ENCODE results near the gene DAPK2. TPM values are rescaled to one million over a fixed set of nuclear protein-coding genes. Genes with fewer than 3 reads are reported as not detected.
A peak's percentile ranks its signal among the peaks of the same experiment; 100 is the strongest.

The DAPK2 gene
- total and polyA plus RNA-seq, 2 of the 13 experiments (the other 11 are each of a cell fraction or from before 2014, with no cell fraction given) = 0.33 to 0.63 TPM

- TF ChIP-seq ZNF75D (CRISPR knock-in tag; IDR thresholded peaks at IDR 0.05; ENCODE audit: borderline replicate concordance) (no peak), HNF4G (IDR thresholded peaks at IDR 0.05; ENCODE audit: borderline replicate concordance, low read depth, low read length) (peak; percentile 56; the same call in 1 of the 2 replicates), HNF4G (CRISPR knock-in tag; IDR thresholded peaks at IDR 0.05; ENCODE audit: borderline replicate concordance, low read depth) (no peak), MED8 (CRISPR knock-in tag; IDR thresholded peaks at IDR 0.05; ENCODE audit: insufficient replicate concordance) (no peak), TCF12 (IDR thresholded peaks at IDR 0.05) (no peak), TCF12 (CRISPR knock-in tag; IDR thresholded peaks at IDR 0.05) (no peak), FOXP4 (CRISPR knock-in tag; IDR thresholded peaks at IDR 0.05) (no peak), NFE2L2 (IDR thresholded peaks at IDR 0.05; ENCODE audit: low read length) (no peak), KLF16 (CRISPR knock-in tag; IDR thresholded peaks at IDR 0.05) (no peak), ZNF230 (CRISPR knock-in tag; IDR thresholded peaks at IDR 0.05) (no peak), ZFP82 (CRISPR knock-in tag; IDR thresholded peaks at IDR 0.05; ENCODE audit: borderline replicate concordance) (no peak), DR1 (CRISPR knock-in tag; IDR thresholded peaks at IDR 0.05) (no peak)
- TF ChIP-seq, protein P1, sequence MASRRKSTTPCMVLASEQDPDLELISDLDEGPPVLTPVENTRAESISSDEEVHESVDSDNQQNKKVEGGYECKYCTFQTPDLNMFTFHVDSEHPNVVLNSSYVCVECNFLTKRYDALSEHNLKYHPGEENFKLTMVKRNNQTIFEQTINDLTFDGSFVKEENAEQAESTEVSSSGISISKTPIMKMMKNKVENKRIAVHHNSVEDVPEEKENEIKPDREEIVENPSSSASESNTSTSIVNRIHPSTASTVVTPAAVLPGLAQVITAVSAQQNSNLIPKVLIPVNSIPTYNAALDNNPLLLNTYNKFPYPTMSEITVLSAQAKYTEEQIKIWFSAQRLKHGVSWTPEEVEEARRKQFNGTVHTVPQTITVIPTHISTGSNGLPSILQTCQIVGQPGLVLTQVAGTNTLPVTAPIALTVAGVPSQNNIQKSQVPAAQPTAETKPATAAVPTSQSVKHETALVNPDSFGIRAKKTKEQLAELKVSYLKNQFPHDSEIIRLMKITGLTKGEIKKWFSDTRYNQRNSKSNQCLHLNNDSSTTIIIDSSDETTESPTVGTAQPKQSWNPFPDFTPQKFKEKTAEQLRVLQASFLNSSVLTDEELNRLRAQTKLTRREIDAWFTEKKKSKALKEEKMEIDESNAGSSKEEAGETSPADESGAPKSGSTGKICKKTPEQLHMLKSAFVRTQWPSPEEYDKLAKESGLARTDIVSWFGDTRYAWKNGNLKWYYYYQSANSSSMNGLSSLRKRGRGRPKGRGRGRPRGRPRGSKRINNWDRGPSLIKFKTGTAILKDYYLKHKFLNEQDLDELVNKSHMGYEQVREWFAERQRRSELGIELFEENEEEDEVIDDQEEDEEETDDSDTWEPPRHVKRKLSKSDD (CRISPR knock-in tag; IDR thresholded peaks at IDR 0.05; ENCODE audit: low read depth) = no peak
- TF ChIP-seq, protein P2, sequence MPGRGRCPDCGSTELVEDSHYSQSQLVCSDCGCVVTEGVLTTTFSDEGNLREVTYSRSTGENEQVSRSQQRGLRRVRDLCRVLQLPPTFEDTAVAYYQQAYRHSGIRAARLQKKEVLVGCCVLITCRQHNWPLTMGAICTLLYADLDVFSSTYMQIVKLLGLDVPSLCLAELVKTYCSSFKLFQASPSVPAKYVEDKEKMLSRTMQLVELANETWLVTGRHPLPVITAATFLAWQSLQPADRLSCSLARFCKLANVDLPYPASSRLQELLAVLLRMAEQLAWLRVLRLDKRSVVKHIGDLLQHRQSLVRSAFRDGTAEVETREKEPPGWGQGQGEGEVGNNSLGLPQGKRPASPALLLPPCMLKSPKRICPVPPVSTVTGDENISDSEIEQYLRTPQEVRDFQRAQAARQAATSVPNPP (CRISPR knock-in tag; IDR thresholded peaks at IDR 0.05) = no peak
- TF ChIP-seq, protein P3, sequence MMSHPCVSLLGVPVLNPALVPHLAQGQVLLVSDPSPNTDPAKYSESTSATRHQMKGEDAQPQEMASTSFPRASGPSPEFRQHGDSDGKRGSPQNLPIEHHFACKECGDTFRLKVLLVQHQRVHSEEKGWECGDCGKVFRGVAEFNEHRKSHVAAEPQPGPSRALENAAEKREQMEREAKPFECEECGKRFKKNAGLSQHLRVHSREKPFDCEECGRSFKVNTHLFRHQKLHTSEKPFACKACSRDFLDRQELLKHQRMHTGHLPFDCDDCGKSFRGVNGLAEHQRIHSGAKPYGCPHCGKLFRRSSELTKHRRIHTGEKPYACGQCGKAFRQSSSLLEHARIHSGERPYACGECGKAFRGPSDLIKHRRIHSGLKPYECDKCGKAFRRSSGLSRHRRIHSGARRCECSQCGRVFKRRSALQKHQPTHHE (CRISPR knock-in tag; IDR thresholded peaks at IDR 0.05; ENCODE audit: borderline replicate concordance) = no peak
- TF ChIP-seq, protein P4, sequence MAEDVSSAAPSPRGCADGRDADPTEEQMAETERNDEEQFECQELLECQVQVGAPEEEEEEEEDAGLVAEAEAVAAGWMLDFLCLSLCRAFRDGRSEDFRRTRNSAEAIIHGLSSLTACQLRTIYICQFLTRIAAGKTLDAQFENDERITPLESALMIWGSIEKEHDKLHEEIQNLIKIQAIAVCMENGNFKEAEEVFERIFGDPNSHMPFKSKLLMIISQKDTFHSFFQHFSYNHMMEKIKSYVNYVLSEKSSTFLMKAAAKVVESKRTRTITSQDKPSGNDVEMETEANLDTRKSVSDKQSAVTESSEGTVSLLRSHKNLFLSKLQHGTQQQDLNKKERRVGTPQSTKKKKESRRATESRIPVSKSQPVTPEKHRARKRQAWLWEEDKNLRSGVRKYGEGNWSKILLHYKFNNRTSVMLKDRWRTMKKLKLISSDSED (CRISPR knock-in tag; IDR thresholded peaks at IDR 0.05) = no peak
Measured at GRCh38 chr15:64070965-64071851, 24.9 kb upstream of the DAPK2 start (continued).

All from HepG2 (cell line).